G401 (cell line): ENCODE measurements around the gene PDGFB. TPM values are rescaled to one million over a fixed set of nuclear protein-coding genes. Genes with fewer than 3 reads are reported as not detected.

Source experiments
- DNase-seq: peaks from one replicate; pipeline ENCODE4 v3.0.0-alpha.2; 2015; ENCODE audit warnings: low spot score
- in situ Hi-C: cut with HindIII; loops from 2 replicates; pipeline ENCODE4 v1.10.0; 2016; ENCODE audit warnings: low sequenced_read_pairs, mixed read lengths
- total RNA-seq: library from RNA; depleted of rRNA; stranded (reverse); fragments of >200 nt; shearing (Covaris generic); gene quantifications from 2 replicates; pipeline ENCODE4 v1.2.3, GENCODE V29; 2014

PDGFB gene
- total RNA-seq, 1 experiment from 2014 or later: 17.1 TPM

- in situ Hi-C loops: no loop called here
- DNase-seq: no peak
Measured at GRCh38 chr22:39257901-39258475, 13.2 kb upstream of the PDGFB start.

- in situ Hi-C loops: no loop called here
- DNase-seq: no peak
Measured at GRCh38 chr22:39256979-39257378, 12.2 kb upstream of the PDGFB start.

DNA sequence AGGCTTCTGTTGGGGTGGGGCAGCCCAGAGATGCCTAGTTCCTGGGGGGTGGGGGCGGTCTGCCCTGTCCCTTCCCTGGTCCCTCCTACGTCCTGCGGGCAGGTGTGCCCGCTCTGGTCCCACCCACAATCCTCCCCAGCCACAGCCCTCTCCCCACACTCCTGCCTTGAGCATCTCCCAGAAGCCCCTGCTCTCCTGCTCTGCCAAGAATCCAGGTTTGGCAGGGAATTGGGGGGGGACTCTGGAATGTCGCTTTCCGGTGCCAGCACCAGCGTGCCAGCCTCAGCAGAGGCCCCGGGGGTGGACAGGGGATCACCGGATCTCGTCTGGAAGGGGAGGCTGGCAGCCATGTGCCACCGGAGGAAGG is 11.4 kb upstream of the PDGFB start:
- no peak for DNase-seq
- in situ Hi-C loops: no loop called here

GRCh38 chr22:39255449-39256185 is 10.8 kb upstream of the PDGFB start:
- no peak for DNase-seq
- in situ Hi-C loops: no loop called here

- in situ Hi-C loops: no loop called here
- peak; percentile 41 for DNase-seq
Measured at GRCh38 chr22:39254789-39255298, 10.1 kb upstream of the PDGFB start.

DNA sequence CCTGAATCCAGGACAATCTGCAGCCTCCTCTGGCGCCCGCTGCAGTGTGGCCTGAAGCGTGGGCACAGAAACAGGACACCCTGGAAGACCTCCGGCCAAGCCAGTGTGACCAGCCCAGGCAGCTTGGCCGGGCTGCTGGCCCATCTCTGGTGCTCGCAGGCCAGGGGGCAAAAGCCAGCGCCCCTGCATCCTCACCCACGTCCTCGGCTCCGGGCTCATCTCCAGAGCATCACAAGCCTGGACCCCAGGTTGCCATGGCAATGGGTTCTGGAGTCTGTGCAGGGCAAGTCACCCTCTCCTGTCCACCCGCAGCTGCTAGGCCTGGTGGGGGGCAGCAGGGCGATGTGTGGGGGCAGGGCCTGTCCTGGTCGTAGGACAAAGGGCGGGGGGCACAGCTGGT is 9.3 kb upstream of the PDGFB start:
- DNase-seq: peak; percentile 39
- in situ Hi-C loops: no loop called here

DNA sequence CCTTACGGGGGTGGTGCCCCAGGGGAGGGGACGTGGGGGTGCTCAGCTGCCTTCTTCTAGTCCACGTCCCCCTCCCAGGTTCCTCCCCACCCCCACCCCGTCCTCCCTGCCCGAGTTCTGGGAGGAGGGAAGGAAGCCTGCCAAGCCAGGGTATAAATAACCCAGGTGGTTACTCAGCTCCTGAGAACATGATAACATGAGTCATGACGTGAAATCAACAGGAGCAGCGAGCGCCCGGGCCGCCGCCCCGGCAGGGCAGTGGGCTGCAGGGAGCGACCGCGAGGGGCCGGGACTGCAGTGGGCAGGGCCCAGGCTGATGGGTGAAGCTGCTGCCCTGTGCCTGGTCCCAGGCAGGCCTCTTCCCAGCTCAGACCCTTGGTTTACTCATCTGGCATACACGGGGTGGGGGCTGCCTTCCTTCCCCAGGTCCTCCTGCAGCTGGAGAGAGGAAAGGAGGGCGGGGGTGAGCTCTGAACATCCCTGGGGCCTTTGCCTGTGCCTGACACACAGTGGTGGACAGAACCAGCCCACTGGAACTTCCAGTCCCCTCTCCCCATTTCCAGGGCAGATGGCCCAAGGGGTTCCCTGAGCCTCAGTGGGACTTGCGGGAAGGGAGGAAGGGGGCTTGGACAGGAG is 8.8 kb upstream of the PDGFB start:
- DNase-seq: peak; percentile 84
- in situ Hi-C loops: no loop called here

DNA sequence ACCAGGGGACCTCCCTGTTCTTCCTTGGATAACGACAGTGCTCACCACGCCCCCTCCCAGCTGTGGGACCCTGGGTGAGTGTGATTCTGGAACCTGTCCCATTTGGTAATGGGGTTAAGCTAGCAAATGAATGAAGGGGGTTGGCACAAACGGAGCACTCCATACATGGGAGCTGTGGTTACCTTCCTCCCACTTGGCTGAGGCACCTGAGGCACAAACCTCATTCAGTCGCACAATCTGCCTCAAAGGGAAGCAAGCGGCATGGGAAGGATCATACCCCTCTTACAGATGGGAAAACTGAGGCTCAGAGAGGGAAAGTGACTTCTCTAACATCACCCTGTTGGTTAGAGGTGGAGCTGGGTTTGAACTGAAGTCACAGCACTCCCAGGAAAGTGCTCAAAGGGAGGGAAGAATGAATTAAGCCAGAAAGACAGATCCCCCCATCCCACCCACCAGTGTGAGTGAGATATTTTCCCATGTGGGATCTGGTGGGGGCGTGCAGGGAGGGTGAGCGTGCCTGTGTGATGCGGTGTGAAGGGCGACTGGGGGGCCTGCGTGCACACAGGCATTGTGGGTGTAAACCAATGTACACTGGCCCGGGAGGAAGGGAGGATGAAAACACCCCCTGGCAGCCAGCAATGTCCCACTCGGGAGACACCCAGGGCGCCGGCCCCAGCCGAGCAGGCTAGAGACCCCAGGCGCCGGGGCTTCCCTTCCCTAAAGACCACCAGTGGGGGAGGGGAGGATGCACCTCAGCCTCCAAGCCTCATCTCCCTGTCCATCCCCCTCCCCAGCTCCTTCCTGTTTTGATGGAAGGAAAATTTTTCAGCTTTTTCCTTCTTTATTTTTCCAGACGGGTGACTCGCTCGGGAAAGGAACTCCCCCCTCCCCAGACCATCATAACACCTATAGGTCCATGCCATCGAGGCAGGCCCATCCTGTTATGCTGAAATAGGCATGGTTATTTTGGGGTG is 8.0 kb upstream of the PDGFB start:
- in situ Hi-C loops: no loop called here
- DNase-seq: no peak

DNA sequence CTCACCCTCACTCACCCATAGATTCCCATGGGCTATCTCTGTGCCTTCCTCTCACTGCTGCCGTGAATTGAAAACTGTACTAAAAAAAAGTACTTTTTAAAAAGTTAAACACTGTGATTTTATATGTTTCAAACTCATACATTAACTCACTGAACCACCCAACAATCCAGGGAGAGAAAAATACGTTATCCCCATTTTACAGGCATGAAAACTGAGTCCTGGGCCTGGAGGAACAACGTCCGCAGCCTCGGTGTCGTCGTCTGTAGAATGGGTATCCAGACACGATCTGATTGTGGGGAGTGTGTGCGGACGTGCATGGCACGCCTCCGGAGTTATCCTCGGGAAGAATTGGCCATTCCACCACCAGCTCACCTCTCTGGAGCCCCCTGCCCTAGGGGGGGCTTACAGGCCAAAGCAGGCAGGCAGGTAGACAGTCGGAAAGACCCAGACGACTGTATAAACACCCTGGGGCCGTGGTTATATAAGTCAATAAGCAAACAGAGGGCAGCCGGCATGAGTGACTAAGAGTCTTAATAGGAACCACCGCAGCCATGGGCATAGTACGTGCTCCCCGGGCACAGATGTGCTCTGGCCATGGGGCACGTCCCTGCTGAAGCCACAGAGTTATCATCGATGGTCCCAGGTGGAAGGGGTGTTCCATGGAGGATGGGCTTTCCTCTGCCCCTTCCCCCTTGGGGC is 7.1 kb upstream of the PDGFB start:
- no peak for DNase-seq

DNA sequence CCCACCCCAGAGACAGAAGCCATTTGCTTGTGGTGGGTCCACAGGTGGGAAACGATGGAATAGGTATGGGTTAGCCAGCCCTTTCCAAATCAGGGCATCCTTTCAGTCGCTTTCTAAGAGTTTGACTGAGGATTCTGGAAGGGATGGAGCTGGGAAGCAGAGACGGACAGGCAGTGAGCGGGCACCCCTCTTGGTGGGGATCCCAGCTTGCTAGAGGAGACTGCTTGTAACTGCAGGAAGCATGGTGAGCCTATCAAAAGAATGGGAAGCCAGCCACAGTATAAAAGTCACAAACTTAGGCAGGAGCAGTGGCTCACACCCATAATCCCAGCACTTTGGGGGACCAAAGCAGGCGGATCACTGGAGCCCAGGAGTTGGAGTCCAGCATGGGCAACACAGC is 6.1 kb upstream of the PDGFB start:
- DNase-seq: no peak
- in situ Hi-C loops: no loop called here

More for the DNA sequence above, 7.1 kb upstream of the PDGFB start:
- in situ Hi-C loops: no loop called here

DNA sequence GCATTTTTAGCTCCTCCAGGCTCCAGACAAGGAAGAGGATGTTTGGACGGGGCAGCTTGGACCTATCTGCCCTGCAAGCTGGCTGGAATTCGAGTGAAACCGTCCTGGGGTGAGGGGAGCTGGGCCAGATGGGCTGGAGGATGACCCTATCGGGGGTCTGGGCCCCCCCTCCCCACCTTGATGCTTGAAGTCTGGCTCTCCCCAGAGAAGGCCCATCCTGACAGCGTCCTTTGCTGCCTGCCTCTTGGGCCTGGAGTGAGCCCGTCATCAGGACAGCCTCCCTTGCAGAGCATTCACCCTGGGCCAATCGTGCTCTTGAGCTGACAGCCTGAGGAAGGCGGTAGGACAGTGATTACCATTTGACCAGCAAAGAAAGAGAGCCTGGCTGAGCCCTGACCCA is 5.3 kb upstream of the PDGFB start:
- in situ Hi-C loops: no loop called here
- peak; percentile 67 for DNase-seq

DNA sequence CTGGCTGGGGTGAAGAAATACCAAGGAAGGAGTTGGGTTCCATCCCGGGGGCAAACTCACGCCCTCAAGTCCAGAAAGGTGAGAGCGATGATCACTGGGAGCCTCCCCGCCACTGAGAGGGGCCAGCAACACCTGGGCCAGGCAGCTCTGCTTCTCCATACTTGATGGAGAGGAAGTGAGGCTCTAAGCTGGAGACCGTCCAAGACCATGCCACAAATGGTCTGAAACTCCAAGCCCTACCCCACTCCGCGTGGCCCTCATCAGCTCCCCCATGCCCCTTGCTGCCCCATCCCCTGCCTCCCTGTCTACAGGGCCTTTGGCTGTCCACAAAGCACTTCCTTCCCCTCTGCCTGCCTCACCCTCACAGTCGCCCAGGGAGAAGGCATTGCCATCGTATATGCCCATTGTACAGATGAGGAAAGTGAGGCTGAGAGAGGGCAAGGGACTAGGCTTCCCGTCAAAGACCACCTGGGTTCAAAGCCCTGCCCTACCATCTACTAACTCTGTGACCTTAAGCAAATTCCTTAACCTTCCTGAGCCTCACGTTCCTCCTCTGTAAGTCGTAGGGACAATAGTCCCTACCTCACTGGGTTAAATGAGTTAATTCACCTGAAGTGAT is 4.4 kb upstream of the PDGFB start:
- in situ Hi-C loops: no loop called here
- DNase-seq: no peak

DNA sequence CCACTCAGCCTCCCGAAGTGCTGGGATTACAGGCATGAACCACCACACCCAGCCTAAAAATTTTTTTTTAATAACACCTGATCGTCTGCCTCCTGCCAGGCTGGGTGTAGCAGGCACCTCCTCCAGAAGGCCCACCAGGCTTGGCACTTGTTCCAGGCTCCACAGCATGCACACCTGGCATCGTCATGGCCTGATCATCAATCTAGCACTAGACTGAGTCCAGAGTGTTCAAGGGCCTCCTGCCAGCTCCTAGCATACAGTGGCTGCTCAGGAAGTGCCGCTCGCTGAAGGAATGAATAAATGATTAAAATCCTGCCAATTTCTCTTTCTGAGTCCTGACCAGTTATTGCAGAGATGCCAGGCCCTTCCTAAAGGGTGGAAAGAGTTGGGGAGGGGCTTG is 3.5 kb upstream of the PDGFB start:
- in situ Hi-C loops: no loop called here

DNA sequence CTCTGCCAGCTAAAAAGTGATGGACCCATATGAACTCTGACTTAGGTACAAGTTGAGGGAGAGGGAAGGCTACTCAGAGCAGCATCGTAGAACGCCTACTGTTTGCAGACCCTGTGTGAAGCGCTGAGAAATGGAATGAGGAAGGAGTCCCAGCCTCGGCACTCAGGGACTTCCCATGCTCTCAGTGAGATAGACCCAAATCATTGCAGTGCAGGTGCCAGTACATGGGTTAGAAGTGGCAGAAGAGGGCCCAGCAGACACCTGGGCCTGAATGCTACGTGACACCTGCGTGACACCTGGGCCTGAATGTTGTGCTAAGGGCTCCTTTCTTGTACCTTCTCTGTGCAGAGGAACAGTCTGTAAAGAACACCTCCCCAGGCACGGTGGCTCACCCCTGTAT is 2.6 kb upstream of the PDGFB start:
- in situ Hi-C loops: no loop called here
- DNase-seq: no peak

More for the DNA sequence above, 3.5 kb upstream of the PDGFB start:
- DNase-seq: no peak

GRCh38 chr22:39246690-39247332 is 2.0 kb upstream of the PDGFB start:
- in situ Hi-C loops: no loop called here
- no peak for DNase-seq

- in situ Hi-C loops: no loop called here
Measured at GRCh38 chr22:39246217-39246616, 1.4 kb upstream of the PDGFB start.

DNA sequence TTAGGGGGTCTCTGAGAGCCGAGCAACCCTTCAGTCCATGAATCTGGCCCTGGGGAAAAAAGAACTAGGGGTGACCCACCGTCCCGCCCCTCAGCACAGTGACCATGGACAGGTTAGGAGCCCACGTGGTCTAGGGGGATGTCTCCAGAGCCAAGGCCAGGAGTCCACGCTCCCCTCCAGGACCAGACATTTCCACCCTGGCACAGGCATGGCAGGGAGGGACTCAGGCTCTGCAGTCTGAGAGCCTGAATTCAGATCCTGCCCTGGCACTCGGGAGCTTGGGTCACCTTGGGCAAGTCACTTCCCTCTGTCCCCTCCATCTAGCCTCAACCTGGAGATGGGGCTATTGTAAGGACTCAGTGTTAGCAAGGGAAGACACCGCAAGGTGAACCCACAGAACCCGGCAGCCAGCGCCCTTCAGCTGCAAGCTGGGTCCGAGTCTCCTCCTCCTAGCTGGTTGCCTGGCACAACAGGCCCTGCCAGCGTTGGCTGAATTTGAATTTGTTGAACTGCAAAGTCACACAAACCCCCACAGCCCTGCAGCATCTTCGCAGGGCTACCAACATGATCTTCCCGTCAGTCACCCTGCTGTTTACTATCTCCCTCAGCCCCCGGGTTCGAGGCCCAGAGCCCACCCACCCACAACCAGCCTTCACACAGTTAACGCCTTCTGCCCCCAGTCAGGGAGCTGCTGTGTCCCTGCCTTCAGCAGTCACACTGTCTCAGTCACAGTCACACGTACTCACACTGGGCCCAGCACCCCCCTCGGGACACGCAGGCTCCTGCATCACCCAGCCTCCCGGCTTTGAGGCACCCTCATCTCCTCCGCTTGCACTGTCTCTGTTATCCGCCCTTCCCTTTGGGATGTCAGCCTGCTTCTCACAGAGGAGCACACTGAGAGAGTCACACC is 603 bp upstream of the PDGFB start:
- no peak for DNase-seq
- in situ Hi-C loops: no loop called here

More at GRCh38 chr22:39246217-39246616, 1.4 kb upstream of the PDGFB start:
- DNase-seq: no peak
